Measurements from ENCODE around the gene COX7A1.

COX7A1 gene

DNA sequence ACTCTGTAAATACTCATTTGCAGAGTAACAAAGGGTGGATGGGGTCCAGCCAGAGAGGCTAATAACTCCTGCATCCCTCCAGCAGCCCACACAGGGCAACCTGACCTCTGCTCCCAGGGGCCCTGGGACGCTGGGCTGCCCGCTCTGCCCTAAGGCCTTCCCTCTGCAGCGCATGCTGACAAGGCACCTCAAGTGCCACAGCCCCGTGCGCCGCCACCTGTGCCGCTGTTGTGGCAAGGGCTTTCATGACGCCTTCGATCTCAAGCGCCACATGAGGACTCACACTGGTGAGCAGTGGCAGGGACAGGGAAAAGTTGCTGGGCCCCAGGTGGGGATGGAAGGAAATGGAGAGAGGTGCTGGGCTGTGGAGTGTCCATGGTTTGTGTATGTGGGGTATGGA, 39.6 kb downstream of the COX7A1 start:
- no peak for DNase-seq (ENCODE audit: low read depth)

DNA sequence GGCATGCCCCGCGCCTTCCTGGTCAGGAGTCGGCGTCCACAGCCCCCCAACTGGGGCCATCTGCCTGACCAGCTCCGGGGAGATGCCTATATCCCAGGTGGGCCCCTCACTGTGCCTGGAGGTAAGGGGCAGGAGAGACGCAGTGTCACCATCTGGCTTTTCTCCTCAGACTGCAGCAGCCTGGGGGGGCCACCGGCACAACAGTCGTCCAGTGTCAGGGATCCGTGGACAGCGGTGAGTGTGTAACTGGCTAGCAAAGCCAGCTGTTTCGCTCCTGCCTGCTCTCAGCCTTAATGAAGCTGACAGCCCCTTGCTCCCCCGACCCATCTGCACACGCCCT, 41.1 kb downstream of the COX7A1 start:
- no peak for DNase-seq (ENCODE audit: low read depth)

DNA sequence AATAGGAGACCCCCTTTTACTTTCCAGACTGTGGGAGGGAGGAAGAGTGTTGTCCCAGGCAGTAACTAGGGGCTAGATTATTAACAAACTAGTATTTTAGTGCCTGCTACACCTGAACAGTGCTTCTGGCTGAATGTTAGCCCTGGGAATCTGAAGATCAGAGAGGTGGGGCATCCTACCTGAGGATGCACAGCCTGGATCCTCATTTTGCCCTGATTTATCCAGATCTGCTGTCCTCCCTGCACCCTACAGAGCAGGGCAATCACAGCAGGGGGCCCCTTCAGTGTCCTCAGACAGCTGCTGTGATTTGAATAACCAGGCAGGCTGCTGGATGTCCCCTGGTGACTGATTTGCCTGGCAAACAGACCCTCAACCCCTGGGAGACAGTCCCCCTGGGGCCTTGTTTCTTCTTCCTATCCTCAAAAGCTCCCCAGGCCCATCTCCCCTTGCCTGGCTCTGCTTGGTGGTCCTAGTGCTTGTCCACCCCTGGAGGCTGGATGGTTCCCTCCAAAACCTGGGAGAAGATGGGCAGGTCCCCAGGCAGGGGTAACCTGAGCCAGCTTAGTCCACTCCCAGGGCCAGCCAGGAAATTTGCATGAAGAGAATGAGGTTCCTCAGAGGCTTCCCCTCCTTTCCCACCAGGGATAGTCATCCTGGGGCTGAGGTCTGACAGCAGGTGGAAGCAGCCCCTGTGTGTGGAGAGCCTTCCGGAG, 41.6 kb downstream of the COX7A1 start, which contains the start of gene OVOL3:
Gene OVOL3 (plus strand): TSS at position 657 of the 713 bp plus-strand sequence. CDS start 60 bp downstream, outside the sequence.
- DNase-seq (ENCODE audit: low read depth) = no peak

DNA sequence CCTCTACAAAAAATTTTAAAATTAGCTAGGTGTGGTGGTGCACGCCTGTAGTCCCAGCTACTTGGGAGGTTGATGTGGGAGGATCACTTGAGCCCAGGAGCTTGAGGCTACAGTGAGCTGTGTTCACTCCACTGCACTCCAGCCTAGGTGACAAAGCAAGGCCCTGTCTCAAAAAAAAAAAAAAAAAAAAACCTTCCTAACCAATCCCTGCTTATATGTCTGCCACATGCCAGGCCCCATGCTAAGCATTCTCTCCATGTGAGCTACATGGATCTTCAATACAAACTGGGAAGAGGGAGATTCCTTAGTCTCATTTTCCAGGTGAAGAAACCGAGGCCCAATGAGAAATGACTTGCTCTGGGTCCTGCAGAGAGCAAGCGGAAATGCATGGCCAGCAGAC, 43.6 kb downstream of the COX7A1 start:
- no peak for DNase-seq (ENCODE audit: low read depth)

DNA sequence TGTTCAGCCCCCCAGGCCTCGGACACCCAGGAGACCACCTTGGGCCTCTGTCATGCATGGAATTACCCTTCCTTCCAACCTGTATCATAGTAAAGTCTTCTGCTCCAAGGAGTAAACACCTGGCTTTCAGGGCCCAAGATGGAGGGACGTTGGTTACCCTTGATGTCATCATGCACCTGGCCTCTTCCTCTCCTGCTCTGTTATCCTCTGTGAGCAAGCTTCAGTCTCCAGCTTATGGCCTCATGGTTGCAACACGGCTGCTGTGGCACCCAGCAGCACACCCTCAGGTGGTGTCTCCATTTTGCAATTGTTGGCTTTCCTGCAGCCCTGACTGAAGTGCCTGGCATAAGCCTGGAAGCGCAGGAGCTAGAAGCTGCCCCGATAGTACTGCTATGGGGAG, 45.3 kb downstream of the COX7A1 start:
- DNase-seq (ENCODE audit: low read depth) = no peak

DNA sequence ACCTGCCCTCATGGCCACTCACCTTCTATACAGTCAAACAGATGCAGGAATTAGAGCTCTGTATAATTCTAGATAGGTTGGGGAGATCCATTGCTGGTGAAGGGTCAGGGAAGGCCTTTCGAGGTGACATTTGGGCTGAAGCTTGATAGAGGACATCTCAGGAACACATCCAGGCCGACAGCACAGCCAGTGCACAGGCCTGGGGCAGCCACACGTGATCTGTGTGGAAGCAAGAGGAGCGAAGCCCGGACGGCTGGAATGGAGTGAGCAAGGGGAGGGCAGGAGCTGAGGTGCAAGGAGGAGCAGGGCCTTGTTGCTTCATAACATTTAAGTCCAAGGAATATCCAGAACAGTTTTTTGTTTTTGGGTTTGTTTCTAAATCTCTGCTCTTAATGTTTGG, 45.8 kb downstream of the COX7A1 start:
- no peak for DNase-seq (ENCODE audit: low read depth)

DNA sequence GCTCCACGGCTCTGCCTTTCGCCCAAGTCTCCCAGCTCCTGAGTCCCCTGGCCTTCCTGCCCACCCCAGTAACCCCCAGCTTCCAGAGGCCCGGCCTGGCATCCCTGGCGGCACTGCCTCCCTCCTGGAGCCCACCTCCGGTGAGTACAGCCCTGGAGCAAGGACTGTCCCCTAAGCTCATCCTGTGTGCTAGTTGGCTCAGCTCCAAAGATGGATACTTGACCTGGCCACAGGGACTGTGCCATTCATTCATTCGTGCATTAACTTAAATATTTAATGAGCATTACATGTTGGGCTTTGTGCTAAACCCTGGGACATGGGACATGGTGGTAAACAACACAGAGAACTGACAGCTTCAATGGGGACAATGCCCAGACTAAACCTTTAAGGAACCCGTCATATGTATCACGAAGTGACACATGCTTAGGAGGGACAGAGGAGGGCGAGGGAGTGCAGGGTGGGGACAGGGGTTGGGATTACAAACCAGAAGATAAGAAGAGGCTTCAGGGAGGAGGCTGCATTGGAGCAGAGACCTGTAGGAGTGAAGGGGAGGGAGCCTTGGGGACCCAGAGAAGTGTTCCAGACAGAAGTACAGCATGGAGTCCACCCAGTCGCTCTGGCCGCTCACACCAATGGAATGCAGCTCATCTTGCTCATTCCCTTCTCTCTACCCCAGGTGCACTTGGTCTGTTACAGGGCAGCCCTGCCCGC, 48.2 kb downstream of the COX7A1 start:
- DNase-seq (ENCODE audit: low read depth) = no peak

DNA sequence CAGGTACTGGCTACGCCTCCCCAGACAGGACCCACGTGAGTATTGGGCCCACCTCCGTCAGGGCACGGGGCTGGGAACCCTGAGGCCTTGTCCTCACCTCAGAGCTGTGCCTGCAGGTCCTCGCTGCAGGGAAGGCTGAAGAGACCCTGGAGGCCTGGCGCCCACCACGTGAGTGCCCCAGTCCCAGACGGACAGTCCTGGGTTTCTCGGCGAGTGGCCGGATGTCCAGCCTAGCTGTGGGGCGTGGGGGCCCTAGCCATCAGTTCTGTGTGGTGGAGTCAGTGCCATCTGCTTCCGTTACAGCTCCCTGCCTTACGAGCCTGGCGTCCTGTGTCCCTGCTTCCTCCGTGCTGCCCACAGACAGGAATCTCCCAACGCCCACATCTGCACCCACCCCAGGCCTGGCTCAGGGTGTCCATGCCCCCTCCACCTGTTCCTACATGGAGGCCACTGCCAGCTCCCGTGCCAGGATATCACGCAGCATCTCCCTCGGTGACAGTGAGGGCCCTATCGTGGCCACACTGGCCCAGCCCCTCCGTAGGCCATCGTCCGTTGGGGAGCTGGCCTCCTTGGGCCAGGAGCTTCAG, 49.1 kb downstream of the COX7A1 start:
- DNase-seq (ENCODE audit: low read depth) = no peak

DNA sequence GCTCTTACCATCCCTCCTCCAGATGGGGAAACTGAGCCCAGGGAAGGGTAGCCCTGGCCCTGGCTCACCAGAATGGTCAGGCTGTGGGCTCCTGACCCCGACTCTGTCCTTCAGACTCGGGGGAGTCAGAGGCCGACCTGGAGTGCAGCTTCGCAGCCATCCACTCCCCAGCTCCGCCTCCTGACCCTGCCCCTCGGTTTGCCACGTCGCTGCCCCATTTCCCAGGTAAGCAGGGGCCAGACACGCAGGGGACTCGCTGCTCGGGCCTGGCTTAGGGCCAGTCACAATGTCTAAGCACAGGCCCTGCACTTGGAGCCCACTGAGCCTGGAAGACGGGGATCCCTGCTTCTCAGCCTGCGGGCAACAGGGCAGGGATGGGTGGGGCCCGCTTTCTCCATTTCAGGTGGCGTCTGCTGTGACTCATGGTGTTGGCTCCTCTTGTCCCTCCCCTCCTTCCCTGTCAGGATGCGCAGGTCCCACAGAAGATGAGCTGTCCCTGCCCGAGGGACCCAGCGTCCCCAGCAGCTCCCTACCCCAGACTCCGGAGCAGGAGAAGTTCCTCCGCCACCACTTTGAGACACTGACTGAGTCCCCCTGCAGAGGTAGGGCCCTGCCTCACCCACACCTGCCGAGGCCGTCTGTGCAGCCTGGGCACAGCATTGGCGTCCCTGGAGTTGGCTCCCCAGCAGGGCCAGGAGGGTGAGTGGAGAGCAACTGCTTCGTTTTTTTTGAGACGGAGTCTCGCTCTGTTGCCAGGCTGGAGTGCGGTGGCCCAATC, 50.5 kb downstream of the COX7A1 start:
- no peak for DNase-seq (ENCODE audit: low read depth)

Measured in stimulated activated CD8-positive, alpha-beta memory T cell treated with anti-CD3 and anti-CD28 coated beads, Interleukin-15, amount 100 ng/mL, for 1 hour (primary cell).